ENCODE data around the gene CISH.

Gene CISH

DNA sequence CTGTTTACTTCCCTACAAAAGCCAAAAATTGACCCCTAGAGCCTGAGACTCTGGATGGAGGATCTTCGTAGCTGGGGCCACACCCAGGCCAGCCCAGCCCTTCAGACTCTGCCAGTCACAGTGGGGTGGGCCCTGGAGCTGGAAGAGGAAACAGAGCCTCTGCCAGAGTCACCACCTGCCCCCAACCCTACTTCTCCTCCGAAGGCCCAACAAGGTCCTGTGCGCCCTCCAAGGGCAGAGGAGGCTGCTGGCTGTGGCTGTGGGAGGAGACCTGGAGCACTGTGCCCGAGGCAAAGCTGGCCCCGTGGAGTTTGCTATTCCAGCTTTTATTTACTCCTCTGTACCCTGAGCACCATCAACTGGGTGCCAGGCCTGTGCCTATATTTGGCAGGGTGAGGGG, 19.0 kb downstream of the CISH start:
- peak in 1 of 2 donors; percentile 61 for DNase-seq

DNA sequence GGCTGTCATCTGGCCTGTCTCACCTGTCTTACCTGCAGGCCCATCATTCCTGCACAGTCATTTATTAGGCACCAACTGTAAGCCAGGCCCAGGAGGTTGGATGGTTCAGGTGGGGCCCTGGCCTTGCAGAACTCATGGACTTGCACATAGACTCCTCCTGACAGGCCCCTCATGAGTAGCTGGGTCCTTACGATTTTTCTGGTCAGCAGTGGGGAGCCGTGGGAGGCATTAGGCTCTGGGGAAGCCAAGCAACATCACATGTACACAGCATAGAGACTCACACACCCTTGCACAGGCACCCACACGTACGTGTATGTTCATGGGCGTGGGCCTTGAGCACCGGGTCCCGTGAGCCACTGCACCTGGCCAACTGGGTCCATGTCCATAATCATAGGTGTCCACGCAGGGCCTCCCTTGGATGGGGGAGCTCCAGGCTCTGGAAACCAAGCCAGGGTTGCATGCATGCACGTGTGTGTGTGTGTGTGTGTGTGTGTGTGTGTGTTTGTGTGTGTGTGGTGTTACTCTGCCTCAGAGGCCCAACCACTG, 20.3 kb downstream of the CISH start:
- peak in 1 of 2 donors; percentile 31 for DNase-seq

DNA sequence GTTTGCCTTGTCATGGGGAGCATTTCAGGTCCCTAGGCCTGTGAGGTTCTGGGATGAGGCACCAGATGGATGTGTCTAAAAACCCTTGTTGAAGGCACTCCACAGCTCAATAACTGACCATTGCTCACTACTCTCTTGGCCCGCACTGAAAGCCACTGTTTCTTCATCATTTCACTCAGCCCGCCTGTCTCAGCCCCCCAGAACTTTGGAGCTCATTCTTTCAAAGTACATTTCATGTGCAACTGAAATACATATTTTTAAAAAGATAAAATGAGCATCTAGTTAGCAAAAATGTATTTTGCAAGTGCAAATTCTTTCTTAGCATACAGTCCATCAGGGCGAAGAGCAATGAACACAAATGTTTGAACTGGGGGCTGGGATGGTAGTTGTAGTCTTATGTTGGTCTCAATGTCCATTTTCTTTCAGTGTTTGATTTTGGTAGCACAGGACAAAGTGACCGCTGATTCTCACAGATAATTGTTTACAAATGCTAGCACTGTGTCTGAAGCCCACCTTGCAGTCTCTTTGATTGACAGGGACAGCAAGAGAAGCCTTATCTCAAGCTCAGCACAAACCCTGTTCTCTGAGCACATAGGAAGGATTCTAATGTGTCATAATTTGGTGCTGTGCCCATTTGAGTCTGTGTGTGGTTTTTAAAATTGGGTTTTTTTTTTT, 22.7 kb downstream of the CISH start:
- DNase-seq: no peak

DNA sequence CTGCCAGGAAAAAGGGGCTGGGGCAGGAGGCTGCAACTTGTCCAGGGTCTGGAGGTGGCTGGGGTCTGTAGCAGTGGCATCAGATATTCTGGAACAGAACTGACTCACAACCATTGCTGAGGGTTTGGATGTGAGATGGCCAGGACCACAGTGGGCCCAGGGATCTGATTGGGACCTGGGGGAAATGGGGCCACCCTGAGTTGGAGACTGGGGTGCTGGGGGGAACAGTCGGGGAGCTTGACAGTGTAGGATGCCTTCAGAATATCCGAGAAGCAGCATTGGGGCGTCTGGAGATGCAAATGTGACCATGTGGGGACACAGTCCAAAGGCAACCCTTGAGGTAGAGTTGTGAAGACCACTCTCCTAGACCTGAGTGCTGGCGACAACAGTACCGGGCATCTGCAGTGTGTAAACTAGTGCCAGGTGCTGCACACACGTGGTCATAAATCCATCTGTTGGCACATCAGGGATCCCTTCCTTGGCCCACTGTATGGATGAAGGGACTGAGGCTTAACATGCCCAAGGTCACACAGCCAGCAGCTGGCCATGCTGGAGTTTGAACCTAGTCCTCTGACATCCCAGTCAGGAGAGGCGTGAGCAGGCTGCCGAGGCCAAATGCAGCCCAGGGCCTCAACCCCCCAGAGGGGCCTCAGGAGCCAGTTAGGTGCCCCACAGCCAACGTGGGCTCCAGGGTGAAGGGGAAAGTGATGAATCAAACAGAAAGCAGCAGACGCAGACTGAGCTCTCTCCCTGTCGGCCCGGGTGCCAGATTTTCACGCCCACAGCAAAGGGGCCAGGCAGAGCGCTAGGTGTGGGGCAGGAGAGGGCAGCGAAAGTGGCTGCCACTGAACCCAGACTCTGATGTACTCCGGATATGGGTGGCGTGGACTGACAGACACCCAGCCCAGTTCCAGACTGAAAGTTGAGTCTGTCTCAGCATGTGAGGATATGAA, 23.5 kb downstream of the CISH start:
- DNase-seq: peak; percentile 63 to 78

- DNase-seq: no peak
These were observed 24.2 kb downstream of the CISH start for GRCh38 chr3:50587373-50587772.

GRCh38 chr3:50586763-50587070, 24.9 kb downstream of the CISH start:
- DNase-seq: no peak

- DNase-seq: no peak
These were observed 25.4 kb downstream of the CISH start for GRCh38 chr3:50585919-50586762.

- no peak for DNase-seq
These were observed 27.2 kb downstream of the CISH start for GRCh38 chr3:50584391-50584790.

- no peak for DNase-seq
These were observed 27.7 kb downstream of the CISH start for GRCh38 chr3:50583897-50584296.

DNA sequence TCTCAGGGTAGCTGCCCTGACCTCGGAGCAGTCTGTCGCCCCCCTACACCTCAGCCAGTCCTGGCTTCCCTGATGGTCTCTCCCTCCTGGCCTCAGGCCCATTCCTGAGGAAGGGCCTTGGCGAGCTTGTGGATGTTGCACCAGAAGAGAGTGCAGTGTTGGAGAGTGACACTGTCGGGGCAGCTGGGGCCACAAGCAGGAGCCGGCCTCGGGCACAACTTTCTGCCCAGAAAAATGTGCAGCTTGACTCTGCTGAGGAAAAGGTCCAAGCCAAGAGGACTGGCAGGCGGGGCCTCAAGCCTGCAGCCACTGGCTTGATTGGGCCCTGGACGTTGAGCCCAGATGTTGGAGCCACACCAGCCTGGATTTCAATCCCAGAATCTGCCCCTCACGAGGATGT, 29.5 kb downstream of the CISH start:
- no peak for DNase-seq

- DNase-seq: no peak
These were observed 30.1 kb downstream of the CISH start for GRCh38 chr3:50581459-50581842.

GRCh38 chr3:50580683-50581458, 30.7 kb downstream of the CISH start:
- DNase-seq: no peak

GRCh38 chr3:50577348-50577747, 34.2 kb downstream of the CISH start:
- DNase-seq: no peak

GRCh38 chr3:50575372-50575771, 36.2 kb downstream of the CISH start:
- no peak for DNase-seq

DNA sequence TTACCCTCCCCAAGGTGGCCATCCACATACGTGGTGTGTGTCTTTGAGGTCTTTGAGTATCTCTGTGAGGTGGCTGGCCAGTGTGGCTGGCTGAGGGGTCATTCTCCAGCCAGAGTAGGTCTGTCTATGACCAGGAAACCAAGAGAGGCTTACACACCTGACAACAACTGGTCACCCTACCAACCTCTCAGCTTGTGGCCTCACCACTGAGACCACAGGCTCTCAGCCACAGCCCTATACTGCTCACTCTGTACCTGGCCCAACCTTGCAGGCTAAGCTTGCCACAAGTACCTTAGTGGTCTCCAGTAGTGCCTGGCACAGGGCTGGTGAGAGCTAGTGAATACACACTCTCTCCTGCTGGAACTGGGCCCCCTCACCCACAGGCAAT, 37.1 kb downstream of the CISH start:
- peak in 1 of 2 donors; percentile 51 for DNase-seq

- DNase-seq: peak; percentile 82 to 89
These were observed 37.8 kb downstream of the CISH start for GRCh38 chr3:50573566-50574443.

- peak; percentile 36 to 68 for DNase-seq
These were observed 38.7 kb downstream of the CISH start for GRCh38 chr3:50572801-50573371.

DNA sequence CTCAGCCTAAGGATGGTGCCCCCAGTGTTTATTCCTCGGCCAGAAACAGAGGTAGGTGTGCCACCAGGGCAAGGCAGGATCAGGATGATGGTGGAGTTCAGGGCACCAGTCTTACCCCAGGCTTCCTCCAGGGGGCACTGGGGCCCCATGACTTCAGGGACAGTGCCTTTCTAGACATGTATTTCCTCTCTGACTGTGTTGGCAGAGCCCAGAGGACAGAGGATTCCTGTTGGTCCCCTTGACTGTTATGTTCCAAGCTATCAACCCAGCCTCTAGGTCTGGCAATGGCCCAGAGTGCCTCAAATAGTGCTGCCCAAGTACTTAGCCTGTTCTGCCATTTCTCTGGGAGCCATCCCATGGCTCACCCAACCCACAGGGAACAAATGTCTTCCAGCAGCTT, 39.4 kb downstream of the CISH start:
- peak; percentile 84 to 89 for DNase-seq

DNA sequence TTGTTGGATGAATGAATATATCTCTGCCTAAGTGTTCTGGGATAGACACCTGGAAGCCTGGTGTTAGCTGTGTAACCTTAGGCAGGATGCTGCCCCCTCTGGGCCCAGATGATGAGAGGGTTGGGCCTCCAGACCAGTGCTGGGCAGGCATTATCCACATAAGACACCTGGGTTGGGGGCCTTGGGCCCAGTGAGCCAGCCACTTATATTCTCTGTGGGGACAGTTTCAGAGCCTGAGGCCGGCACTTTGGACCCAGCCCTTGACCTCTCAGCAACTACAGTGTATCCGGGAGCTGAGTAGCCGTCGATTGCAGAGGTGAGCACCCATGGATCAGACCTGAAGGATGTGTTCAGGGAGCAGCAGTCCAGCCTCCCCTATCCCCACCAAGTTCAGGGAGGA, 40.1 kb downstream of the CISH start:
- no peak for DNase-seq

GRCh38 chr3:50570508-50571279, 40.9 kb downstream of the CISH start:
- DNase-seq: no peak
